Activated CD4-positive, CD25-positive, alpha-beta regulatory T cell (primary cell): ENCODE results near the gene DMAP1.
A peak's percentile ranks its signal among the peaks of the same experiment; 100 is the strongest.
"Not testable (repeated sequence)": the region's sequence is repeated elsewhere in the genome, so short reads cannot be mapped to it uniquely, and the experiment has no call there.

ENCODE experiments used
- DNase-seq, 4 experiments: peaks; one replicate each; lab custom pipeline; 2025; lab: John Stamatoyannopoulos, UW

DMAP1 gene

GRCh38 chr1:44213222-44214112 lies at the start of gene DMAP1:
Gene DMAP1 (plus strand): TSS chr1:44213471. CDS start chr1:44213754, 283 bp downstream.
- peak; percentile 62 to 79 (median 70) for DNase-seq

GRCh38 chr1:44168520-44169098 lies 44.7 kb upstream of the DMAP1 start:
- no peak for DNase-seq

- no peak for DNase-seq
Measured at GRCh38 chr1:44170281-44170823, 42.9 kb upstream of the DMAP1 start.

- no peak for DNase-seq
Measured at GRCh38 chr1:44174630-44175029, 38.6 kb upstream of the DMAP1 start.

- DNase-seq, result no peak
Measured at GRCh38 chr1:44200336-44200735, 12.9 kb upstream of the DMAP1 start.

GRCh38 chr1:44206545-44206944 lies 6.7 kb upstream of the DMAP1 start:
- DNase-seq, result not testable (repeated sequence)

GRCh38 chr1:44208226-44208625 lies 5.0 kb upstream of the DMAP1 start:
- DNase-seq, result no peak

- DNase-seq, result no peak
Measured at GRCh38 chr1:44210595-44210994, 2.7 kb upstream of the DMAP1 start.

- no peak for DNase-seq
Measured at GRCh38 chr1:44212355-44213221, 683 bp upstream of the DMAP1 start.

GRCh38 chr1:44217809-44218410 lies 4.6 kb downstream of the DMAP1 start:
- DNase-seq, result peak; percentile 34 to 61 (median 52)

- no peak for DNase-seq
Measured at GRCh38 chr1:44218503-44219300, 5.4 kb downstream of the DMAP1 start.

- no peak for DNase-seq
Measured at GRCh38 chr1:44219301-44219626, 6.0 kb downstream of the DMAP1 start.

- no peak for DNase-seq
Measured at GRCh38 chr1:44220001-44220751, 6.9 kb downstream of the DMAP1 start.

- no peak for DNase-seq
Measured at GRCh38 chr1:44220755-44221154, 7.5 kb downstream of the DMAP1 start.

GRCh38 chr1:44221769-44222168 lies 8.5 kb downstream of the DMAP1 start:
- DNase-seq, result no peak

GRCh38 chr1:44222397-44223186 lies 9.3 kb downstream of the DMAP1 start:
- DNase-seq, result no peak

GRCh38 chr1:44223187-44223610 lies 9.9 kb downstream of the DMAP1 start:
- DNase-seq, result no peak

- no peak for DNase-seq
Measured at GRCh38 chr1:44225761-44226160, 12.5 kb downstream of the DMAP1 start.

GRCh38 chr1:44227211-44227610 lies 13.9 kb downstream of the DMAP1 start:
- DNase-seq, result no peak
